Activated naive CD4-positive, alpha-beta T cell treated with anti-CD3 and anti-CD28 coated beads, Interleukin-2, amount 50 U/mL, for 16 hours (primary cell): ENCODE measurements around the gene TRAPPC5.

ENCODE experiments used
- DNase-seq: peaks from one replicate; pipeline ENCODE4 v3.0.0-alpha.2; 2020

Gene TRAPPC5

DNA sequence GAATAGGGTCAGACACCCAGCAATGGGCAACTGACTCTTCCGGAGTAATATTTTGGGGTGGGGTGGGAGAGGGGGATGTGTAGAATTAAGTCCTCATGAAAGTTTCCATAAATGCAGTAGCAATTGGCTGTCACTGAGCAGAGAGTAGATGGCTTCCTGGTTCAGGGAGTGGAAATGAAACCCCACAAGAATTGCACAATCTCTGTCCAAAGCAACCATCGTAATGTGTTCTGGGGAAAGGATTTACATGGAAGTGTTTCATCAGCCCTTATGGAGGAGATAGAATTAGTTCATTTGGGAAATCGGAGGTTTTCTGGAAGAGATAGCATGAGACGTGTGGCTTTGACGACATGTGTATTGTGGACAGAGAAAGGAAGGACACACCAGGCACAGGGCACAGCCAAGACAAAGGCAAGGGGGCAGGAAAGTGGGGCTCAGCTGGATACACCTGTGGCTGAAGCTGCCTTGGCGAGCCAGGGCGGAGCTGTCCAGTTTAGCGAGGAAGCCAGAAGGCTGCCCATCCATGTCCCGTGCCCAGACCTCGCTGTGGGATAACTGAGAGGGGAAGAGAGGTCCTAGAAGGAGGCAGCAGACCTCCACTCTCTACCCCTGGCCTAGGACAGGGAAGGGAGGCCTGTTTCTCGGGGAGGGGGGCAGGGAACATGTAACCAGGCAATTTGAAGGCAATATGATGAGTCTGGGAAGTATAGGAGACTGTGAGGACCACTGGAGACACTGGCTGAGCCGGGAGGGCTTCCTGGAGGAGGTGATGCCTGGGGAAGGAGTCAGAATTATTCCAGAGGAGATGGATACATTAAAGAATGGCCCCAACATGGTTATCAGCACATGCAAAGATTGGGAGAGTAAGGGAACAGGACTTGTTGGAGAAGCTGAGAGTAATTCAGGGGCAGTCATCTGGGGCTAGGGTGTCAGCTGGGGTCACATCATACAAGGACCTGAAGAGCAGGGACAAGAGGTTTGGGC is 53.9 kb downstream of the TRAPPC5 start:
- no peak for DNase-seq

DNA sequence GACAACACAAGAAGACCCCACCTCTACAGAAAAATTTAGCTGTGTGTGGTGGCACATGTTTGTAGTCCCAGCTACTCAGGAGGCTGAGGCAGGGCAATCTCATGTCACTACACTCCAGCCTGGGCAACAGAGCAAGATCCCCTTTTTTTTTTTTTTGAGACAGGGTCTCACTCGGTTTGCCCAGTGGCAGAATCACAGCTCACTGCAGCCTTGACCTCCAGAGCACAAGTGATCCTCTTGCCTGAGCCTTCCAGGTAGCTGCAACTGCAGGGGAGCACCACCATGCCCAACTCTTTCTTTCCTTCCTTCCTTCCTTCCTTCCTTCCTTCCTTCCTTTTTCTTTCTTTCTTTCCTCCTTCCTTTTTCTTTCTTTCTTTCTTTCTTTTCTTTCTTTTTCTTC is 55.5 kb downstream of the TRAPPC5 start:
- DNase-seq: no peak

DNA sequence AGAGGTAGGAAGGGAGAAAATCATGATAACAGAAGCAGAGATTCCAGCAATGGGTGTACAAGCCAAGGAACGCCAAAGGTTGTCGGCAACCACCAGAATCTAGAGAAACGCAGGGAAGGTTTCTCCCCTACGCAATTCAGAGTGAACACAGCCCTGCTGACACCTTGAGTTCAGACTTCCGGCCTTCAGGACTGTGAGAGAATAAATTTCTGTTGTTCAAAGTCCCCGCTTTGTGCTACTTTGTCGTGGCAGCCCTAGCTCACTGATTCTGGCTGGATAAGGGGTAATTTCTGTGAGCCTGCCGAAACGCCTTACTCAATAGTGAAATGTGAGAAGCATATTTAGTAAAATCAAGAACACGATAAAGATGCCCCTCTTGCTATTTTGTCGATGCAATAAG is 56.6 kb downstream of the TRAPPC5 start:
- DNase-seq: no peak
